Measurements from ENCODE around the gene RC3H1. TPM values are rescaled to one million over a fixed set of nuclear protein-coding genes. Genes with fewer than 3 reads are reported as not detected.
"Not testable (repeated sequence)": the region's sequence is repeated elsewhere in the genome, so short reads cannot be mapped to it uniquely, and the experiment has no call there.

Gene RC3H1
- total RNA-seq, 1 experiment from 2014 or later = 8.8 TPM

- DNase-seq (ENCODE audit: low spot score) = no peak
Measured at GRCh38 chr1:173954179-173954578, 68.0 kb downstream of the RC3H1 start.

GRCh38 chr1:173948594-173948993 lies 73.6 kb downstream of the RC3H1 start:
- no peak for DNase-seq (ENCODE audit: low spot score)

- DNase-seq (ENCODE audit: low spot score) = no peak
Measured at GRCh38 chr1:173946380-173946921, 75.7 kb downstream of the RC3H1 start.

GRCh38 chr1:173937062-173937461 lies 85.1 kb downstream of the RC3H1 start:
- DNase-seq (ENCODE audit: low spot score) = no peak

- no peak for DNase-seq (ENCODE audit: low spot score)
Measured at GRCh38 chr1:173934440-173934839, 87.7 kb downstream of the RC3H1 start.

GRCh38 chr1:173930541-173930940 lies 91.6 kb downstream of the RC3H1 start:
- not testable (repeated sequence) for DNase-seq (ENCODE audit: low spot score)

GRCh38 chr1:173925306-173926242 lies 96.6 kb downstream of the RC3H1 start:
- no peak for DNase-seq (ENCODE audit: low spot score)

GRCh38 chr1:173920861-173921260 lies 101.3 kb downstream of the RC3H1 start:
- DNase-seq (ENCODE audit: low spot score) = no peak

- DNase-seq (ENCODE audit: low spot score) = no peak
Measured at GRCh38 chr1:173917635-173918493, 104.3 kb downstream of the RC3H1 start.

GRCh38 chr1:173917149-173917548 lies 105.0 kb downstream of the RC3H1 start, which contains the start of gene SERPINC1:
Gene SERPINC1, minus strand, starts transcription at chr1:173917327. Its CDS starts 68 bp downstream, at chr1:173917259.
- DNase-seq (ENCODE audit: low spot score) = no peak

- no peak for DNase-seq (ENCODE audit: low spot score)
Measured at GRCh38 chr1:173916667-173917066, 105.5 kb downstream of the RC3H1 start.

- DNase-seq (ENCODE audit: low spot score) = no peak
Measured at GRCh38 chr1:173915596-173915995, 106.6 kb downstream of the RC3H1 start.

GRCh38 chr1:173914366-173914871 lies 107.7 kb downstream of the RC3H1 start:
- DNase-seq (ENCODE audit: low spot score) = peak; percentile 16

- DNase-seq (ENCODE audit: low spot score) = no peak
Measured at GRCh38 chr1:173913111-173913510, 109.0 kb downstream of the RC3H1 start.

GRCh38 chr1:173903827-173904531 lies 118.2 kb downstream of the RC3H1 start:
- DNase-seq (ENCODE audit: low spot score) = no peak

- DNase-seq (ENCODE audit: low spot score) = no peak
Measured at GRCh38 chr1:173900992-173901391, 121.2 kb downstream of the RC3H1 start.

GRCh38 chr1:173900427-173900826 lies 121.7 kb downstream of the RC3H1 start:
- no peak for DNase-seq (ENCODE audit: low spot score)

- no peak for DNase-seq (ENCODE audit: low spot score)
Measured at GRCh38 chr1:173894189-173894588, 128.0 kb downstream of the RC3H1 start.

- DNase-seq (ENCODE audit: low spot score) = no peak
Measured at GRCh38 chr1:173893611-173894010, 128.5 kb downstream of the RC3H1 start.

GRCh38 chr1:173889885-173890284 lies 132.3 kb downstream of the RC3H1 start:
- no peak for DNase-seq (ENCODE audit: low spot score)

GRCh38 chr1:173888749-173889148 lies 133.4 kb downstream of the RC3H1 start:
- no peak for DNase-seq (ENCODE audit: low spot score)
